Pancreas (tissue), 10 donors: ENCODE results near the gene SRRM2. TPM values are rescaled to one million over a fixed set of nuclear protein-coding genes. Genes with fewer than 3 reads are reported as not detected.

Experiments
- ATAC-seq, 4 donors: fragments of 200-7000 bp; cut with Tn5 transposase; one replicate each; pipeline versions ENCODE4 v1.8.0 to v1.9.1; 2020; ENCODE audit warnings: mild to moderate bottlenecking in 4 of 4, moderate library complexity in 4 of 4
- DNase-seq, 6 donors: peaks; one replicate each; pipeline ENCODE4 v3.0.0-alpha.2; 2020
- FAIRE-seq: peaks from 2 replicates; lab custom pipeline; 2012; peaks lifted over from hg19 to GRCh38; lab: Jason Lieb, UNC
- H3K27ac ChIP-seq, 4 donors: fragments of 200-600 bp; sonication (generic); 1 replicate in 3 of 4; 2 replicates in 1 of 4; pipeline versions ENCODE4 v1.5.0 to v1.8.0; 2020
- H3K27me3 ChIP-seq, 4 donors: fragments of 200-600 bp; one replicate each; pipeline ENCODE4 v1.8.0; 2021
- H3K36me3 ChIP-seq, 3 donors: fragments of 200-600 bp; sonication (generic) in 1 of 3; one replicate each; pipeline versions ENCODE4 v1.5.0 to v1.8.0; 2020 to 2021
- H3K4me1 ChIP-seq, 3 donors: fragments of 200-600 bp; one replicate each; pipeline ENCODE4 v1.8.0; 2021
- H3K4me3 ChIP-seq, 4 donors: fragments of 200-600 bp; sonication (generic) in 2 of 4; one replicate each; pipeline versions ENCODE4 v1.5.0 to v1.8.0; 2020 to 2021
- H3K9me3 ChIP-seq, 4 donors: fragments of 200-600 bp; one replicate each; pipeline ENCODE4 v1.8.0; 2021
- CTCF ChIP-seq, 4 donors: fragments of 200-600 bp; sonication (generic) in 3 of 4; IDR thresholded peaks; one replicate each; pipeline versions ENCODE4 v1.5.0 to v1.8.0; 2021; ENCODE audit warnings: antibody characterized with exemption in 4 of 4
- WGBS, 2 donors: extraction: QIAGEN DNeasy Blood & Tissue Kit; methylation state at CpG; one replicate each; pipeline ENCODE4 v1.1.7; 2013; 5-methylcytosine and 5-hydroxymethylcytosine counted together
- intact Hi-C, 3 donors: fragments of 100-400 bp; cut with DNase I; formaldehyde crosslinking; loops; one replicate each; pipeline versions ENCODE4 v1.11.1 to v1.14.2; 2022
- polyA plus RNA-seq, 2 donors: library from polyadenylated mRNA; stranded (reverse); fragments of 200-250 nt; gene quantifications; one replicate each; pipeline ENCODE4 v1.2.3, GENCODE V29; 2013
- total RNA-seq, 6 donors: library from RNA; stranded (reverse); fragmentation: NEBNext Ultra II Directional in 4 of 6; extraction: Animal tissue kit (Norgen Biotek cat#: 25700) in 4 of 6; gene quantifications; one replicate each; pipeline versions ENCODE4 v1.2.1 to v1.2.4, GENCODE V29; 2021 to 2023
- donor health status: healthy with polysubstance abuse.
- donor health status: DM: no; HTN: no; CAD: no; lungs with moderate emphysema.
- donor health status: DM: no; HTN: no; CAD: no.
- donor health status: control.
- donor health status: control.
- donor health status: Bipolar disorder and iron deficiency.
- donor health status: DM: yes; HTN: yes; CAD: no.
- donor health status: DM: no; HTN: no; CAD: no.
- donor health status: DM: no; HTN: no; CAD: no.
- donor health status: DM: yes; HTN: yes; CAD: no.

SRRM2 gene
- total and polyA plus RNA-seq, 8 donors, result 244 to 1,932 (median 380) TPM

DNA sequence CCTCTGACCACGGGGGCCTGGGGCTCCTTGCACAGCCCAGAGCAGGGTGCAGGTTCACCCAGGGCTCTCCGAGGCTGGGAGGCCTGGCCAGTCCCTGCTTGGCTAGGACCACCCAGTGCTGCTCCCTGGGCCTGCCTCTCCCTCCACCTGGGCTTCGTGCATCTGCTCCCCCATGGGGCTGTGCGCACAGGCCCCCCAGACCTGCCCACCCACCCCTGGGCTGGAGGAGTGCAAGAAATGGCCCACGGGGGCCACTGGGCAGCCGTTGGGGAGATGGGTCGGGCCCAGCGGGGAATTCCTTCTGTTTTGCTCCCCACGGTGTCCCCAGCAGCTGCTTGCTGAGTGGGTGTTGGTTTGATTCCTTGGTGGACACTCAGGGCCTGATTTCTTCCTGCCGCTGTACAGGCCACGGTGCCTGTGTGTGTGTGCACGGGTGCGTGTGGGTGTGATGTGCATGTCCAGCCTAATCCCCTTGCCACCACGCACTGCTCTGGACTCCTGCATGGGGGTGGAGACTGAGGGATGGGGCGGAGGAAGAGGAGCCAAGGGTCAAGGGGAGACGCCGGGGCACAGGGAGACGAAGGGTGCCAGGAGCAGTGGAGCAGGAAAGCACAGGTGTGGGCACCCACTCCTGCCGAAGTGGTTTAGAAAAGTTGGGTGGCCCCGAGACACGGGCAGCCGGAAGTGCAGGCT lies 40.9 kb upstream of the SRRM2 start:
- 45 to 54% methylated on average over 22 of the region's 22 CpGs for WGBS, 2 donors
- peaks cover 0 to 17% (median 4%) of the 10 kb centered on the region in 3 donors for H3K36me3 ChIP-seq
- DNase-seq, result peak in 1 of 6 donors; percentile 52
- no peak for TF ChIP-seq CTCF (IDR thresholded peaks at IDR 0.05)
- no peak overlapping the region for H3K4me3 ChIP-seq
- no peaks in the 10 kb centered on the region for H3K9me3 ChIP-seq
- no peak for ATAC-seq
- H3K27ac ChIP-seq, result no peak overlapping the region
- intact Hi-C loops, result no loop called here
- no peak for FAIRE-seq
- H3K27me3 ChIP-seq, result no peaks in the 10 kb centered on the region
- peaks cover 0 to 3% (median 0%) of the 10 kb centered on the region in 3 donors for H3K4me1 ChIP-seq

DNA sequence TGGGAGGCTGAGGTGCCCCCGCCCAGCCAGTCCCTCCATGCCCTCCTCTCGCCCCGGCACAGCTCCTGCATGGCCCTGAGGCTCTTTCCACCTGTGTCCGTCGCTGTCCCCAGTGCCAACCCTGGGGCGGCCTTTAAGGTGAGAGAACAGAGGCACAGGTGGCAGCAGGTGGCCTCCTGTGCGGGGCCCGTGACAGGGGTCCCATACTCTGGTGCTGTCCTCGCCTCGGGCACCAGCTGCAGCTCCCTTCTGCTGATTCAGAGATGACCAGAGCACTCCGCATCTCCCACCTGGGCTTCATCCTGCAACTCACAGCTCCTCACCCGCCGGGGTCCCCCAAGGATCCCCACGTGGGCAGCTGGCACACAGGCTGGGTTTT lies 40.4 kb upstream of the SRRM2 start:
- H3K27me3 ChIP-seq, result no peaks in the 10 kb centered on the region
- 51 to 56% methylated on average over 14 of the region's 14 CpGs for WGBS, 2 donors
- no peak for ATAC-seq
- DNase-seq, result no peak
- intact Hi-C loops, result no loop called here
- no peaks in the 10 kb centered on the region for H3K9me3 ChIP-seq
- H3K4me3 ChIP-seq, result no peak overlapping the region
- H3K36me3 ChIP-seq, result peaks cover 0 to 15% (median 4%) of the 10 kb centered on the region in 3 donors
- TF ChIP-seq CTCF (IDR thresholded peaks at IDR 0.05), result no peak
- no peak overlapping the region for H3K27ac ChIP-seq
- no peak for FAIRE-seq
- H3K4me1 ChIP-seq, result peaks cover 0 to 3% (median 0%) of the 10 kb centered on the region in 3 donors

DNA sequence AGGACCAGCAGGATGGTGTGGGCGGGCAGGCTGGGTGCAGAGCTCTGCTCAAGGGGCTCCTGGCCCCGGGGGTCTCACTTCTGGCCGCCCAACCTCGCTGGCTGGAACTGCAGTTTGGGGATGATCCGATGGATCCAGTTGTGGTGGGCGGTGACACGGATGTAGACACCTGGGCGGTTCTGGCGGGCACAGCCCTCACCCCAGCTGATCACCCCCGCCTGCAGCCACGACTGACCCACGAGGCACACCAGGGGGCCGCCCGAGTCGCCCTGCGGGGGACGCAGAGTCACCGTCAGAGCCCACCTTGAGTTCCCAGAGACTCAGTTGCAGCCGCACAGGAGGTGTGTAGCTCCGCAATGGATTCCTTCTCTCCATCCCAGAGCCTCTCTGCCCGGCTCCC lies 39.9 kb upstream of the SRRM2 start:
- no peak for ATAC-seq
- Histone ChIP-seq H3K36me3 (peaks cover 0 to 10% (median 4%) of the 10 kb centered on the region in 3 donors), H3K4me1 (peaks cover 0 to 3% (median 0%) of the 10 kb centered on the region in 3 donors), H3K27ac (no peak overlapping the region), H3K27me3 (no peaks in the 10 kb centered on the region), H3K4me3 (no peak overlapping the region), H3K9me3 (no peaks in the 10 kb centered on the region)
- DNase-seq, result peak in 1 of 6 donors; percentile 60
- FAIRE-seq, result no peak
- intact Hi-C loops, result no loop called here
- 64 to 88% methylated on average over 14 to 21 of the region's 21 CpGs for WGBS, 2 donors
- TF ChIP-seq CTCF (IDR thresholded peaks at IDR 0.05), result no peak

DNA sequence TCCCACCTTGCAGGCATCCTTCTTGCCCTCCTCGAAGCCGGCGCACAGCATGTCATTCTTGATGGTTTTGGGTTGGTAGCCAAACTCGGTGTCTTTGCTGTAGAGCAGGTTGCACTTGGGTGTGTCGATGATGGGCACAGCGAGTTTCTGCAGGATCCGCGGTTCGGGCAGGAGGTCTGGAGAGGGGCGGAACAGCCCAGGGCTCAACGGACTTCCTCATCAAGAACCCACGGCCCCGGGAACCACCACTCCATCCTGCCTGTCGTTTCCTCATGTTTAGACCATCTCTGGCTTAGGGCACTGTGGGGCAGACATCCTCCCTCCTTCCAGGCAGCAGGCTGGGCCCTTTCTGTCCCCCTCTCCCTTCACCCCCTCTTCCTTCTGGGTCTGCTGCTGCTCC lies 38.9 kb upstream of the SRRM2 start:
- H3K4me1 ChIP-seq, result peaks cover 0 to 3% (median 0%) of the 10 kb centered on the region in 3 donors
- intact Hi-C loops, result no loop called here
- TF ChIP-seq CTCF (IDR thresholded peaks at IDR 0.05), result no peak

More for the DNA sequence above, 38.9 kb upstream of the SRRM2 start:
- DNase-seq (peak in 1 of 6 donors; percentile 51), FAIRE-seq (no peak), ATAC-seq (no peak)
- H3K27ac ChIP-seq, result no peak overlapping the region
- WGBS, 2 donors, result 73 to 82% methylated on average over 14 of the region's 14 CpGs
- H3K4me3 ChIP-seq, result no peak overlapping the region
- peaks cover 0 to under 1% (median 0%) of the 10 kb centered on the region in 3 donors for H3K36me3 ChIP-seq
- no peaks in the 10 kb centered on the region for H3K27me3 ChIP-seq
- no peaks in the 10 kb centered on the region for H3K9me3 ChIP-seq
